ENCODE results near the gene FBXL17. TPM values are rescaled to one million over a fixed set of nuclear protein-coding genes. Genes with fewer than 3 reads are reported as not detected.

The FBXL17 gene
- total and polyA plus RNA-seq, 2 of the 13 experiments (the other 11 are each of a cell fraction or from before 2014, with no cell fraction given) = 3.0 to 7.9 TPM

DNA sequence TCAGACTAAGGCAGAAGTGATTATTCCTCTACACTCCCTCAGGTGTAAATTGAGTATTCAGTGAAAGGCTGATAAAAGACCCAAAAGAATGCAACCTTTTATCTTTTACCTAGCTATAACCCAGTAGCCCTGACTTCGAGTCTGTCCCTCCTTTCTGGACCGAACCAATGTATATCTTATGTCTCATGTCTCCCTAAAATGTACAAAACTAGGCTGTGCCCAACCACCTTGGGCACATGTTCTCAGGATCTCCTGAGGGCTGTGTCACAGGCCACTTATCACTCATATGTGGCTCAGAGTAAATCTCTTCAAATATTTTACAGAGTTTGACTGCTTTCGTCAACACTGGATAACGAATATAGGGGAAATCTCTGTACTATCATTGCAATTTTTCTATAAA, 12.7 kb downstream of the FBXL17 start:
- ATAC-seq = no peak
- ChIA-PET POLR2A (interaction anchor here (1.2 kb wide), 1 partner anchor 13 kb away, joined by 3 read pairs; the partner anchor contains the start of gene FBXL17), CTCF (ENCODE audit: low intra/inter-chr PET ratio, low total read pairs) (no interaction called here)

GRCh38 chr5:108367679-108368334, 14.1 kb downstream of the FBXL17 start:
- no TSS peak for BruUV-seq (replicated peaks)
- H3K79me2 ChIP-seq (ENCODE audit: insufficient read depth, low read length) = no peaks in the 10 kb centered on the region
- FAIRE-seq (no peak), ATAC-seq (no peak), DNase-seq (ENCODE audit: low spot score) (no peak)
- no peak overlapping the region for H3K9ac ChIP-seq (ENCODE audit: insufficient read depth, low read depth, low read length)
- 96% methylated on average over 8 of the region's 8 CpGs for WGBS (ENCODE audit: low lambda C conversion rate)
- in situ Hi-C loops (cut with HindIII; ENCODE audit: extremely low pct_ligation_motif_present, low pct_unique_long_range_greater_than_20kb) = no loop called here
- intact Hi-C loops (cut with micrococcal nuclease; ENCODE audit: unreplicated experiment) = no loop called here
- no peak overlapping the region for H3K27ac ChIP-seq (ENCODE audit: extremely low read length, insufficient read depth, low read length)
- H3K27me3 ChIP-seq (ENCODE audit: control insufficient read depth in 1 of 2, insufficient read depth in 2 of 2, low read length in 2 of 2) = no peaks in the 10 kb centered on the region
- no peak overlapping the region for H3K4me3 ChIP-seq (replicated peaks in 1 of 3; ENCODE audit: insufficient read depth in 1 of 3, low read depth in 2 of 3, low read length in 3 of 3)
- no peaks in the 10 kb centered on the region for H3K4me1 ChIP-seq (ENCODE audit: insufficient read depth, low read length)
- H3K9me3 ChIP-seq (ENCODE audit: low read length) = peaks cover 6% of the 10 kb centered on the region; the same call in 1 of the 2 replicates
- POLR2A ChIA-PET = interaction anchor here (1.5 kb wide), 1 partner anchor 14 kb away, joined by 3 read pairs; no protein-coding TSS in a partner anchor
- CTCF ChIA-PET (ENCODE audit: low intra/inter-chr PET ratio, low total read pairs) = no interaction called here
- H4K20me1 ChIP-seq (ENCODE audit: insufficient read depth, low read length) = no peaks in the 10 kb centered on the region
- H3K4me2 ChIP-seq (ENCODE audit: low read depth, low read length) = no peak overlapping the region
- H3K36me3 ChIP-seq (replicated peaks in 1 of 2; ENCODE audit: control insufficient read depth in 1 of 2, insufficient read depth in 2 of 2, low read length in 2 of 2) = peaks cover 0 to 3% of the 10 kb centered on the region in 2 experiments; a peak in 2 of 5 replicates
- H2AFZ ChIP-seq (ENCODE audit: low read length) = no peak overlapping the region
- TF ChIP-seq ZFYVE20 (CRISPR knock-in tag; IDR thresholded peaks at IDR 0.05; ENCODE audit: borderline replicate concordance, low read depth) = no peak
- no peak for TF ChIP-seq ZNF432 (CRISPR knock-in tag; IDR thresholded peaks at IDR 0.05; ENCODE audit: borderline replicate concordance)
- no peak for TF ChIP-seq ZNF34 (CRISPR knock-in tag; IDR thresholded peaks at IDR 0.05; ENCODE audit: borderline replicate concordance)
- no peak for TF ChIP-seq HNF4G (IDR thresholded peaks at IDR 0.05; ENCODE audit: borderline replicate concordance, low read depth, low read length)
- no peak for TF ChIP-seq HNF4G (CRISPR knock-in tag; IDR thresholded peaks at IDR 0.05; ENCODE audit: borderline replicate concordance, low read depth)
- no peak for TF ChIP-seq RARA (CRISPR knock-in tag; IDR thresholded peaks at IDR 0.05)
- no peak for TF ChIP-seq PHF20 (CRISPR knock-in tag; IDR thresholded peaks at IDR 0.05)
- TF ChIP-seq THAP9 (CRISPR knock-in tag; IDR thresholded peaks at IDR 0.05; ENCODE audit: borderline replicate concordance) = no peak
- TF ChIP-seq BORCS8-MEF2B (CRISPR knock-in tag; IDR thresholded peaks at IDR 0.05) = no peak
- TF ChIP-seq MAFG (CRISPR knock-in tag; IDR thresholded peaks at IDR 0.05) = no peak
- TF ChIP-seq HINFP (CRISPR knock-in tag; IDR thresholded peaks at IDR 0.05; ENCODE audit: low read depth) = no peak
- TF ChIP-seq ZNF367 (CRISPR knock-in tag; IDR thresholded peaks at IDR 0.05; ENCODE audit: borderline replicate concordance) = no peak

More for the DNA sequence above, 12.7 kb downstream of the FBXL17 start:
- 97% methylated on average over 4 of the region's 4 CpGs for WGBS (ENCODE audit: low lambda C conversion rate)
- Histone ChIP-seq H3K9me3 (ENCODE audit: low read length) (peaks cover 14% of the 10 kb centered on the region; the same call in 1 of the 2 replicates), H3K79me2 (ENCODE audit: insufficient read depth, low read length) (no peaks in the 10 kb centered on the region), H2AFZ (ENCODE audit: low read length) (no peak overlapping the region), H3K27ac (ENCODE audit: extremely low read length, insufficient read depth, low read length) (no peak overlapping the region), H3K4me1 (ENCODE audit: insufficient read depth, low read length) (no peaks in the 10 kb centered on the region), H3K27me3 (ENCODE audit: control insufficient read depth in 1 of 2, insufficient read depth in 2 of 2, low read length in 2 of 2) (no peaks in the 10 kb centered on the region), H4K20me1 (ENCODE audit: insufficient read depth, low read length) (no peaks in the 10 kb centered on the region), H3K4me3 (replicated peaks in 1 of 3; ENCODE audit: insufficient read depth in 1 of 3, low read depth in 2 of 3, low read length in 3 of 3) (no peak overlapping the region), H3K4me2 (ENCODE audit: low read depth, low read length) (no peak overlapping the region), H3K9ac (ENCODE audit: insufficient read depth, low read depth, low read length) (no peak overlapping the region), H3K36me3 (replicated peaks in 1 of 2; ENCODE audit: control insufficient read depth in 1 of 2, insufficient read depth in 2 of 2, low read length in 2 of 2) (peaks cover 0 to 3% of the 10 kb centered on the region in 2 experiments; a peak in 3 of 5 replicates)
- no peak for TF ChIP-seq TAF1 (CRISPR knock-in tag; IDR thresholded peaks at IDR 0.05)
- BruUV-seq (replicated peaks) = no TSS peak
- FAIRE-seq = no peak
- intact Hi-C loops (cut with micrococcal nuclease; ENCODE audit: unreplicated experiment) (no loop called here), in situ Hi-C loops (cut with HindIII; ENCODE audit: extremely low pct_ligation_motif_present, low pct_unique_long_range_greater_than_20kb) (no loop called here)
- no peak for DNase-seq (ENCODE audit: low spot score)
